GM15510 (cell line): ENCODE data around the gene OAF.

Experiments
- POLR2A ChIP-seq: IDR thresholded peaks from 3 replicates; pipeline ENCODE4 v1.6.1; 2011; ENCODE audit warnings: borderline replicate concordance; ENCODE audit not compliant: insufficient read length; ENCODE audit errors: extremely low read depth

Gene OAF

DNA sequence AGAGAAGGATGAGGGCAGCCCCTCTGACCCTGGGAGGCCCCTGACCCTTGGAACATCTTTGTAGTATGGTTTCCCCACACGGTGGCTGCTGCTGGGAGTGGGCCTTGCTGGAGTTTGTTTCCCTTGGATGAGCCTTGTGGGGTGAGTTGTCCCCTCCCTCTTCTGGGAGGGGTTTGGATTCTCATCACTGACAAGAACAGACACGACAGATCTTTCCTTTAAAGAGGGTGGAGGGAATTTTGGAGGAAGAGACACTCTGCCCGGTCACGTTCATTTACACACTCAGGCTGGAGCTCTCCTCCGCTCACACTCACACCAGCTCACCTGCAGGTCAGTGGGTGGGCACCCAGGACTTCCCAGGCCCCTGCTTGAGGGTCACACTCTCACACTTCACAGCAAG lies 60.8 kb downstream of the OAF start:
- TF ChIP-seq POLR2A: no peak

DNA sequence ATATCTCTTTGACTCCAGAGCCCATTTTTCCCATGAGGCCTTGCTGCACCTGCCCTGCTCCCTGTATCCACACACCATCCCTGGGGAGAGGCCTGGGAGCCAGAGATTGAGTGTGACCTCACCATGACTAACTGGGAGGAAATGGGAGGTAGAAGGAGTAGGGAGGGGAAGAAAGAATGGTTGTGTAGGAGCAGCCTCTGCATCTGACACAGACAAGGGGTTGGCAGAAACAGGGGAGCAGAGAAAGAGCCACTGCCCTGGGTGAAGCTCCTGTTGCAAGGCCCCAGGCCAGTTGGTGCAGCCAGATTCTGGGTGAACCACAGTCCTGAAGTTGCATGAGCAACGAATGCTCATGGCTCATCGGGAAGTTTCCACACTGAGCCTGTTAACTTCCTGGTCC lies 61.5 kb downstream of the OAF start:
- TF ChIP-seq POLR2A: no peak

DNA sequence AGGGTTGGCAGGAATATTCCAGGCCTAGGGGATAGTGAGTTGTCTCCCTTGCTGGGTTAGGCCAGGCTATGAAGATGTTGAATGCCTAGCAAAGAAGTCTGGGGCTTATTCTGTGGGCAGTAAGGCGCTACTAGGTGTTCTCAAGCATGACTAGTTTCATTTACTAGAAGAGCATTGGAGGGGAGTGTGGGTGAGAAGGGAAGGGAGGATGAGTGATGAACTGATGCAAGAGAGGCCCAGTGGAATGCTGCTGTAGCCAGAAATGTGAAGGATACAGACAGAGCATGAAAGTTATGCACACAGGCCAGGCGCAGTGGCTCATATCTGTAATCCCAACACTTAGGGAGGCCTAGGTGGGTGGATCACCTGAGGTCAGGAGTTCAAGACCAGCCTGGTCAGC lies 62.6 kb downstream of the OAF start:
- TF ChIP-seq POLR2A: no peak

- no peak for TF ChIP-seq POLR2A
Measured at GRCh38 chr11:120279502-120279901, 68.7 kb downstream of the OAF start.
